HG03342 (cell line): Measurements from ENCODE around the gene RNF103.
"Not testable (repeated sequence)": the region's sequence is repeated elsewhere in the genome, so short reads cannot be mapped to it uniquely, and the experiment has no call there.

Source experiments
- ATAC-seq: cut with Tn5 transposase; IDR thresholded peaks from one replicate; pipeline ENCODE4 v1.9.1; 2021; ENCODE audit warnings: mild to moderate bottlenecking, moderate library complexity; ENCODE audit not compliant: unreplicated experiment

RNF103 gene

GRCh38 chr2:86624267-86624547 is 542 bp upstream of the RNF103 start:
- ATAC-seq: no peak

- ATAC-seq: peak; percentile 35
Measured at GRCh38 chr2:86623043-86623493, 597 bp downstream of the RNF103 start.

- no peak for ATAC-seq
Measured at GRCh38 chr2:86622519-86623042, 1.1 kb downstream of the RNF103 start.

- no peak for ATAC-seq
Measured at GRCh38 chr2:86621280-86621943, 2.3 kb downstream of the RNF103 start.

GRCh38 chr2:86617738-86618137 is 5.9 kb downstream of the RNF103 start:
- no peak for ATAC-seq

GRCh38 chr2:86617153-86617552 is 6.5 kb downstream of the RNF103 start:
- ATAC-seq: peak; percentile 46

GRCh38 chr2:86616502-86616901 is 7.2 kb downstream of the RNF103 start:
- ATAC-seq: no peak

- no peak for ATAC-seq
Measured at GRCh38 chr2:86615596-86615995, 8.1 kb downstream of the RNF103 start.

DNA sequence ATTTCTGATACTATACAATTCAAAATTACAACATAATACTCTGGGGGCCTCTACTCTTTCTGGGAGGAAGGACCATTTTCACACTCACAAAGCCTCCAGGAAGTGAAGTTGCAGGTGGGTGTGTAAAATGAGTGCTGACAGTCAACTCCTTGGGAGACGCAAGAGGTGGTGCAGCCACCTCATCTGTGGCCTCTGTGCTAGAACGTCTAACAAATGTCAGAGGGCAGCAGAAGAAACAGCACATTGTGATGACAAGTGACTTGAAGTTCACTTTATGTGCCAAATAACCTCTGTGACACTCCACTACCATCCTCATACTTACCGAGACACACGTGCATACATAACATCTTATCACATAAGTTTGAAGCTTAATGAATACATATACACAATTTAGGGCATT is 10.2 kb downstream of the RNF103 start:
- no peak for ATAC-seq

DNA sequence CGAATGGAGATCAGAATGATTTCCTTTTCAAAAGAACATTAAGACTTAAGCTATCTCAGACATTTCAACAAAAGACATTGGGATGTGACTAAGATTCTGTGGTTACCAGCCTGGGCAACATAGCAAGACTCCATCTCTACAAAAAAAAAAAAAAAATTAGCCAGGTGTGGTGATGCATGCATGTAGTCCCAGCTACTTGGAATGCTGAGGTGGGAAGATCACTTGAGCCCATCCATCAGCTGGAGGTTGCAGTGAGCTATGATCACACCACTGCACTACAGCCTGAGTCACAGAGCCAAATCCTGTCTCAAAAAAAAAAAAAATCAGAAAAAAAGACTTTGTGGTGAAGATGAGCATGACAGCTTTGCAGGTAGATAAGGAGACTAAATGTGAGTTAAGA is 12.8 kb downstream of the RNF103 start:
- ATAC-seq: no peak

- no peak for ATAC-seq
Measured at GRCh38 chr2:86608832-86609410, 14.7 kb downstream of the RNF103 start.

DNA sequence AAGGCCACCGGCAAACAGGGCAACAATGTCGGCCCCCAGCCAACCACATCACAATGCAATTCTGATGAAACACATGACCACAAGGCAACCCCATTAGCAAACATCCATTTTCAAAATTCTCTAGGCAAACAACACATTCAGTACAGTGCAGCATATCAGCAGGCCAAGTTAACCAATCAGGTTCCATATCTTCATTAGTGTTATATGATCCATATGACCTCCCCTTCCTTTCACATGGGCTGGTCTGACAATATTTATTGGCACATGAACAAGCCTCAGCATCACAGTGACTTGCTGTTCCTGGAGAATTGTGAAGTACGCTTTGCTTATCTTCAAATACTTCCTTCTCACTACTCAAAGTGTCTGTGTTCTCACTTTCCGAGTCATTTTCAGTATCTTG is 19.8 kb downstream of the RNF103 start:
- ATAC-seq: no peak

- no peak for ATAC-seq
Measured at GRCh38 chr2:86598966-86599365, 24.7 kb downstream of the RNF103 start.

- ATAC-seq: no peak
Measured at GRCh38 chr2:86596118-86596517, 27.5 kb downstream of the RNF103 start.

DNA sequence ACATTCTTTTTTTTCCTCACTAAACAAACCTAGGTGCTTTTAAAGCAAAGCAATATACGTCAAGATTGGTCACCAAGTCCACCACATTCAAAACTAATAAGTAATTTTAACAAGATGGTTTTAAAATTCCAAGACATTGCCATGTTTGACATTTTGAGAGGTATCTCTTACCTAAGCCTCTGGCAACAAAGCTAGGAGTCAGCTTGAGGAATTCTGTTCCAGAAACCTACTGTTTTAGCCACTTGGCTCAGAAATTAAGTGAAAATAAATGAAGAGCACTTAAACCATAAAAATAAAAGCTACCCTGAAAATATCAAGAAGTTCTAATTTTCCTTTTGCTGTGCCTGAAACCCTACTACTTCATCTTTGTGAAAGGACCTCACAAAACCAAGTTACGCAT is 30.4 kb downstream of the RNF103 start:
- ATAC-seq: no peak

DNA sequence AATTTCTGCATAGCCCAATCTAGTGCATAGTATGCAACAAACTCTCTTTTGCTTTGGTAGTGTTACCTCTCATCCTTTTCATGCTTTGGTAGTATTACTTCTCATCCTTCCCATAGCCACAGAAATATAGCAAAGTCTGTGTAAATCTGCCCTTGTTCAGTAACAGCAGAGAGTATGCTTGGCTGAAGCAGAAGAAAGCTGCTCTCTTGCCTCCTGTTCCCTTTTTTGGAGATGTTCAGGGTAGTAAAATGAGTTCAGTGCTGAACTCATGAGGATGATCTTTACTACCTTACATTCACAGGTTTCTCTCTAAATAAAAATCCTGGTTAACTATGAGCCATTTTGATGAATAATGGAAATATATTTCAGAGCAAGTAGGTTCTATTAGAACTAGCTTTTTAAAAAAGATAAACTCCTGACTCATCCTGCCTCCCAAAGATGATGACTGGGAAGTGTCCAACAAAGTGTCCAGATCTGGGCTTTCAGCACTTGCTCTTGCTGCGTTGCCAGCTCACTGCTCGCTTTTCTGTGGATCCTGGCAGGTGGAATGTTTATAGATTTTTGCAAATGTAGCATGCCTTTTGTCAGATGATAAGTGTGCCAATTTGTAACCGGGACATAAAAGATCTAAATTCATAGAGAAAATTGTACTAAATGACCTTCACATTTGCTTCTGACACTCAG is 31.0 kb downstream of the RNF103 start:
- ATAC-seq: no peak

GRCh38 chr2:86589701-86590100 is 34.0 kb downstream of the RNF103 start:
- ATAC-seq: not testable (repeated sequence)

- ATAC-seq: no peak
Measured at GRCh38 chr2:86584151-86584913, 39.3 kb downstream of the RNF103 start.

DNA sequence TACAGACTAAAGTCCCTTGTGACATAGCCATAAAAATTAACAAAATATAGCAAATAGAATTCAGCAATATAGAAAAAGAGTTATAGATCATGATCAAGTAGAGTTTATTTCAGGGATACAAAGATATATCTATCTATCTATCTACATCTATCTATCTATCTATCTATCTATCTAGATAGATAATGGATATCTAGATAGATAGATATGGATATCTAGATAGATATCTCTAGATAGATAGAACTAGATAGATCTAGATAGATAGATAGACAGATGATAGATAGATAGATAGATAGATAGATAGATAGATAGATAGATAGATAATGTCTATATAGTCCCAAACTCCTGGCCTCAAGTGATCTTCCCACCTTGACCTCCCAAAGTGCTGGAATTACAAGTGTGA is 43.1 kb downstream of the RNF103 start:
- no peak for ATAC-seq

- no peak for ATAC-seq
Measured at GRCh38 chr2:86577817-86578456, 45.7 kb downstream of the RNF103 start.

DNA sequence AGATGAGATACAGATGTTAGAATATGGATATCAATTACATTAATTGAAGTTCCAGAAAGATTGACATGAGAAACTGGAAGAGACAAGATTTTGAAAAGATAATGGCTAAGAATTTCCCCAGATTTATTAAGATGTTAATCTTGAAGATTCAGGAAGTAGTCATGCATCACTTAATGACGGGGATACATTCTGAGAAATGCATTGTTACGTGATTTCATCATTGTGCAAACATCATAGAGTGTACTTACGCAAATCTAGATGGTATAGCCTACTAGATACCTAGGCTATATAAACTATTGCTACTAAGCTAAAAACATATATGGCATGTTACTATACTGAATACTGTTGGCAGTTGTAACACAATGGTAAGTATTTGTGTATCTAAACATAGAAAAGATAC is 53.6 kb downstream of the RNF103 start:
- ATAC-seq: no peak
